ENCODE data around the gene DLGAP4. TPM values are rescaled to one million over a fixed set of nuclear protein-coding genes. Genes with fewer than 3 reads are reported as not detected.

DLGAP4 gene
- total and polyA plus RNA-seq, 12 donors: 34.0 to 74.4 (median 55.6) TPM

- intact Hi-C loops (cut with DNase I): no loop called here
- Histone ChIP-seq H3K36me3 (no peaks in the 10 kb centered on the region), H3K27ac (no peak overlapping the region), H3K4me3 (no peak overlapping the region), H3K27me3 (peaks cover 0 to 10% (median 1%) of the 10 kb centered on the region in 7 donors), H3K9me3 (no peaks in the 10 kb centered on the region), H3K4me1 (no peaks in the 10 kb centered on the region)
- no peak for TF ChIP-seq CTCF (IDR thresholded peaks at IDR 0.05)
- 89% methylated on average over 3 of the region's 3 CpGs for WGBS, 2 donors
- DNase-seq: no peak
- ATAC-seq: no peak
Observed at GRCh38 chr20:36346256-36346655, 40.1 kb downstream of the DLGAP4 start.

GRCh38 chr20:36349384-36350170, 43.4 kb downstream of the DLGAP4 start:
- Histone ChIP-seq H3K27me3 (peaks cover 0 to 16% (median 0%) of the 10 kb centered on the region in 7 donors), H3K36me3 (no peaks in the 10 kb centered on the region), H3K27ac (no peak overlapping the region), H3K4me1 (no peaks in the 10 kb centered on the region), H3K9me3 (no peaks in the 10 kb centered on the region), H3K4me3 (no peak overlapping the region)
- WGBS, 2 donors: 78 to 83% methylated on average over 16 of the region's 16 CpGs
- intact Hi-C loops (cut with DNase I): no loop called here
- no peak for TF ChIP-seq CTCF (IDR thresholded peaks at IDR 0.05)
- no peak for ATAC-seq
- DNase-seq: no peak

- H3K4me1 ChIP-seq: no peaks in the 10 kb centered on the region
- no peaks in the 10 kb centered on the region for H3K36me3 ChIP-seq
- no peak overlapping the region for H3K4me3 ChIP-seq
- ATAC-seq (no peak), DNase-seq (no peak)
- TF ChIP-seq CTCF (IDR thresholded peaks at IDR 0.05): no peak
- intact Hi-C loops (cut with DNase I): no loop called here
- no peaks in the 10 kb centered on the region for H3K9me3 ChIP-seq
- peaks cover 0 to 25% (median 2%) of the 10 kb centered on the region in 7 donors for H3K27me3 ChIP-seq
- 92 to 100% methylated on average over 1 of the region's 1 CpG for WGBS, 2 donors
- H3K27ac ChIP-seq: no peak overlapping the region
Observed at GRCh38 chr20:36350439-36350838, 44.3 kb downstream of the DLGAP4 start.

GRCh38 chr20:36351937-36352336, 45.8 kb downstream of the DLGAP4 start:
- TF ChIP-seq CTCF (IDR thresholded peaks at IDR 0.05): no peak
- peaks cover 0 to 35% (median 8%) of the 10 kb centered on the region in 7 donors for H3K27me3 ChIP-seq
- 83 to 87% methylated on average over 6 of the region's 6 CpGs for WGBS, 2 donors
- no peak overlapping the region for H3K27ac ChIP-seq
- no peak for ATAC-seq
- H3K4me1 ChIP-seq: no peaks in the 10 kb centered on the region
- no peaks in the 10 kb centered on the region for H3K36me3 ChIP-seq
- H3K9me3 ChIP-seq: no peaks in the 10 kb centered on the region
- no peak for DNase-seq
- H3K4me3 ChIP-seq: no peak overlapping the region
- intact Hi-C loops (cut with DNase I): no loop called here

All from heart right ventricle (tissue), 16 donors.